Peyer's patch (tissue), 4 donors: ENCODE results near the gene ZBTB47.

Source experiments
- CTCF ChIP-seq, 6 experiments: fragments of 450-650 bp in 4 of 6; fragments of 200-600 bp in 2 of 6; sonication (generic) in 1 of 6; IDR thresholded peaks; one replicate each; pipeline ENCODE4 v1.5.1; 2017 to 2019; ENCODE audit warnings: antibody characterized with exemption in 6 of 6, mild to moderate bottlenecking in 3 of 6, moderate library complexity in 1 of 6
- POLR2A ChIP-seq, 2 donors: fragments of 450-650 bp; IDR thresholded peaks; one replicate each; pipeline ENCODE4 v1.5.1; 2017; ENCODE audit warnings: antibody characterized with exemption in 2 of 2, mild to moderate bottlenecking in 2 of 2, moderate library complexity in 2 of 2

DNA sequence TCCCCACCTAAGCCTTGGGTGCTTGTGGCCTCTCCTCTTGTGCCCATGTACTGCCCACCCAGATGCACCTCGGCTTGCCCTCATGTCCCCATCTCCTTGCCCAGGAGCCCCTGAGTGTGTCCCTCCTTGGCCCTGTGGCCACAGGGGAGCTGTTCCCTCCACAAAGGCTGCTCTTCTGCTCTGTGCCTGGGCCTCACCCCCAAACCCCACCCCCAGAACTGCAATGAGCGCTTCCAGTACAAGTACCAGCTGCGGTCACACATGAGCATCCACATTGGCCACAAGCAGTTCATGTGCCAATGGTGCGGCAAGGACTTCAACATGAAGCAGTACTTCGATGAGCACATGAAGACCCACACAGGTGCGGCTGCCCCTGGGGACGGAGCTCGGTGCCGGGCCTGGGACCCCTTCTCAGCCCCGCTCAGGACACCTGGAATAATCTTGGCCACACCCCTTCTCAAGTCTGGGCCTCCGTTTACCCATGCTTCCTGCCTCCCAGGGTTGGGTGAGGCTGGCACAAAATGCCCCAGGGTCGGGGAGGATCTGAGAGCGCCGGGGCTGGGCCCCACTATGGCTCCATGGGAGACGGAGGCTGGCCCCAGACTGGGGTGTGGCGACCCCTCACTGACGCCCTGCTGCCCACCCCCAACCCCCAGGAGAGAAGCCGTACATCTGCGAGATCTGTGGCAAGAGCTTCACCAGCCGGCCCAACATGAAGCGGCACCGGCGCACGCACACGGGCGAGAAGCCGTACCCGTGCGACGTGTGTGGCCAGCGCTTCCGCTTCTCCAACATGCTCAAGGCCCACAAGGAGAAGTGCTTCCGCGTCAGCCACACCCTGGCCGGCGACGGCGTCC lies 10.3 kb downstream of the ZBTB47 start:
- no peak for TF ChIP-seq POLR2A (IDR thresholded peaks at IDR 0.05)
- TF ChIP-seq CTCF (IDR thresholded peaks at IDR 0.05): no peak
